DMS53 treated with DMSO at 0.1 percent for 48 hours (cell line): Measurements from ENCODE around the gene RBM48.
"Not testable (repeated sequence)": the region's sequence is repeated elsewhere in the genome, so short reads cannot be mapped to it uniquely, and the experiment has no call there.

Source experiments
- DNase-seq: peaks from one replicate; lab custom pipeline; 2025; ENCODE audit not compliant: unreplicated experiment; lab: John Stamatoyannopoulos, UW

Gene RBM48

GRCh38 chr7:92543542-92543941 lies 14.9 kb downstream of the RBM48 start:
- DNase-seq = not testable (repeated sequence)

GRCh38 chr7:92545116-92545515 lies 16.5 kb downstream of the RBM48 start:
- not testable (repeated sequence) for DNase-seq

GRCh38 chr7:92546856-92547497 lies 18.4 kb downstream of the RBM48 start:
- no peak for DNase-seq

GRCh38 chr7:92547579-92547978 lies 19.0 kb downstream of the RBM48 start:
- DNase-seq = no peak

GRCh38 chr7:92550194-92550593 lies 21.6 kb downstream of the RBM48 start:
- no peak for DNase-seq

GRCh38 chr7:92557249-92557648 lies 28.7 kb downstream of the RBM48 start:
- no peak for DNase-seq

- DNase-seq = no peak
Observed at GRCh38 chr7:92557808-92558362, 29.3 kb downstream of the RBM48 start.

- no peak for DNase-seq
Observed at GRCh38 chr7:92560602-92561001, 32.0 kb downstream of the RBM48 start.

- no peak for DNase-seq
Observed at GRCh38 chr7:92563345-92563744, 34.8 kb downstream of the RBM48 start.

- no peak for DNase-seq
Observed at GRCh38 chr7:92567460-92567859, 38.9 kb downstream of the RBM48 start.

GRCh38 chr7:92569137-92569536 lies 40.5 kb downstream of the RBM48 start:
- no peak for DNase-seq

- DNase-seq = no peak
Observed at GRCh38 chr7:92576296-92576695, 47.7 kb downstream of the RBM48 start.

- no peak for DNase-seq
Observed at GRCh38 chr7:92582948-92583347, 54.4 kb downstream of the RBM48 start.

- DNase-seq = peak; percentile 17
Observed at GRCh38 chr7:92584953-92585352, 56.4 kb downstream of the RBM48 start.

- DNase-seq = no peak
Observed at GRCh38 chr7:92586403-92586802, 57.8 kb downstream of the RBM48 start.

GRCh38 chr7:92586841-92587240 lies 58.2 kb downstream of the RBM48 start:
- no peak for DNase-seq
